Uterus (tissue), 4 donors: Measurements from ENCODE around the gene LHFPL6. TPM values are rescaled to one million over a fixed set of nuclear protein-coding genes. Genes with fewer than 3 reads are reported as not detected.

ENCODE experiments used
- DNase-seq, 2 donors: peaks; one replicate each; pipeline ENCODE4 v3.0.0-alpha.2; 2019 to 2020
- H3K27ac ChIP-seq, 2 donors: fragments of 200-600 bp; sonication (generic); 1 replicate in 1 of 2; 2 replicates in 1 of 2; pipeline ENCODE4 v1.5.1; 2016 to 2018
- H3K27me3 ChIP-seq, 2 donors: fragments of 200-600 bp; sonication (generic); one replicate each; pipeline ENCODE4 v1.5.1; 2018 to 2019; ENCODE audit warnings: control low read depth in 1 of 2
- H3K36me3 ChIP-seq, 2 donors: fragments of 200-600 bp; sonication (generic); one replicate each; pipeline ENCODE4 v1.5.1; 2019; ENCODE audit warnings: control low read depth in 1 of 2
- H3K4me1 ChIP-seq, 2 donors: fragments of 200-600 bp; sonication (generic); one replicate each; pipeline ENCODE4 v1.5.1; 2018 to 2019; ENCODE audit warnings: control low read depth in 1 of 2
- H3K4me3 ChIP-seq, 2 donors: fragments of 200-600 bp; sonication (generic); 1 replicate in 1 of 2; 2 replicates in 1 of 2; pipeline ENCODE4 v1.5.1; 2018 to 2019; ENCODE audit warnings: mild to moderate bottlenecking in 1 of 2
- H3K9me3 ChIP-seq, 2 donors: fragments of 200-600 bp; sonication (generic); one replicate each; pipeline ENCODE4 v1.5.1; 2019; ENCODE audit warnings: control low read depth in 1 of 2
- POLR2A ChIP-seq, 2 donors: fragments of 450-650 bp; IDR thresholded peaks; one replicate each; pipeline ENCODE4 v1.6.1; 2016; ENCODE audit warnings: antibody characterized with exemption in 2 of 2, mild to moderate bottlenecking in 1 of 2, moderate library complexity in 1 of 2
- intact Hi-C: fragments of 100-400 bp; cut with DNase I; formaldehyde crosslinking; loops from one replicate; pipeline ENCODE4 v1.15.1; 2023; ENCODE audit warnings: low total_unique reads
- total RNA-seq, 4 donors: library from RNA; depleted of rRNA in 3 of 4; stranded (reverse); fragments of >200 nt in 3 of 4; gene quantifications; one replicate each; pipeline versions ENCODE4 v1.1.0 to v1.2.4, GENCODE V29; 2014 to 2023
- TF ChIP-seq, protein P1 (sequence below), 4 experiments: fragments of 200-600 bp in 2 of 4; fragments of 450-650 bp in 2 of 4; sonication (generic) in 2 of 4; IDR thresholded peaks; one replicate each; pipeline ENCODE4 v1.5.1; 2016 to 2019; ENCODE audit warnings: antibody characterized with exemption in 4 of 4, mild to moderate bottlenecking in 2 of 4, moderate library complexity in 1 of 4
- donor health status: DM: yes; HTN: yes; CAD: no.

LHFPL6 gene
- total RNA-seq, 4 donors from 2014 or later = 37.9 to 105 (median 86.8) TPM

DNA sequence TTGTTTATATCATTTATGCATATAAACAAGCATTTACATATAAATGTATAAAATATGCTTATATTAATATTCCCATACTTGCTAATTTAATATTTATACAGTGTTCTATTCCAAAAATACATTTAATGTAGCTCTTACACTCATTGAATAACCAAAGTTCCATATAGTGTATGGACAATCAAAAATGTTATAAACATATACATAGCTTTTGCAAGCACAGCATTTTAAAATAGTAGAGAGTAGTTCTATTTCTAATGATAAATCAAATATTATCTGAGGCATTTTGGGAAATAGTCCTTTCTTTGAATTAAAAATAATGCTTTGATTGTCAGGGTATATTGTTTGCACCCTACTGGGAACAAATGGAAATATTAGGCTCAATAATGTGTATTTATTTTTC lies 30.0 kb upstream of the LHFPL6 start:
- intact Hi-C loops = no loop called here
- H3K36me3 ChIP-seq = no peaks in the 10 kb centered on the region
- no peak overlapping the region for H3K27ac ChIP-seq
- no peak overlapping the region for H3K4me3 ChIP-seq
- peaks cover 0 to 2% of the 10 kb centered on the region in 2 donors for H3K9me3 ChIP-seq
- H3K27me3 ChIP-seq = no peaks in the 10 kb centered on the region
- no peak for DNase-seq
- TF ChIP-seq, protein P1, sequence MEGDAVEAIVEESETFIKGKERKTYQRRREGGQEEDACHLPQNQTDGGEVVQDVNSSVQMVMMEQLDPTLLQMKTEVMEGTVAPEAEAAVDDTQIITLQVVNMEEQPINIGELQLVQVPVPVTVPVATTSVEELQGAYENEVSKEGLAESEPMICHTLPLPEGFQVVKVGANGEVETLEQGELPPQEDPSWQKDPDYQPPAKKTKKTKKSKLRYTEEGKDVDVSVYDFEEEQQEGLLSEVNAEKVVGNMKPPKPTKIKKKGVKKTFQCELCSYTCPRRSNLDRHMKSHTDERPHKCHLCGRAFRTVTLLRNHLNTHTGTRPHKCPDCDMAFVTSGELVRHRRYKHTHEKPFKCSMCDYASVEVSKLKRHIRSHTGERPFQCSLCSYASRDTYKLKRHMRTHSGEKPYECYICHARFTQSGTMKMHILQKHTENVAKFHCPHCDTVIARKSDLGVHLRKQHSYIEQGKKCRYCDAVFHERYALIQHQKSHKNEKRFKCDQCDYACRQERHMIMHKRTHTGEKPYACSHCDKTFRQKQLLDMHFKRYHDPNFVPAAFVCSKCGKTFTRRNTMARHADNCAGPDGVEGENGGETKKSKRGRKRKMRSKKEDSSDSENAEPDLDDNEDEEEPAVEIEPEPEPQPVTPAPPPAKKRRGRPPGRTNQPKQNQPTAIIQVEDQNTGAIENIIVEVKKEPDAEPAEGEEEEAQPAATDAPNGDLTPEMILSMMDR (IDR thresholded peaks at IDR 0.05) = no peak
- no peak for TF ChIP-seq POLR2A (IDR thresholded peaks at IDR 0.05)
- H3K4me1 ChIP-seq = no peaks in the 10 kb centered on the region

DNA sequence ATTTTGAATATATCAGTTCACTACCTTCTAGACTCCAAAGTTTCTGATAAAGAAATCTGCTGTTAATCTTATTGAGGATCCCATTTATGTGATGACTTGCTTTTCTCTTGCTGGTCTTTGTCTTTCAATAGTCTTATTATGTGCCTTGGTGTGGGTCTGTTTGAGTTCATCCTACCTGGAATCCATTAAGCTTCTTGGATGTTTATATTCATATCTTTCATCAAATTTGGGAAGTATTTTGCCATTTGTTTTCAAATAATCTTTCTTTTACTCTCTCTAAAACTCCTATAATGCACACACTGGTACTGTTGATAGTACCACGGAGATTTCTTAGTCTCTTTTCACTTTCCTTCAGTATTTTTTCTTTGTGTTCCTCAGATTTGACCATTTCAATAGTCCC lies 28.3 kb upstream of the LHFPL6 start:
- no peaks in the 10 kb centered on the region for H3K27me3 ChIP-seq
- TF ChIP-seq POLR2A (IDR thresholded peaks at IDR 0.05) = no peak
- TF ChIP-seq, protein P1 (IDR thresholded peaks at IDR 0.05) = no peak
- no peaks in the 10 kb centered on the region for H3K36me3 ChIP-seq
- no peaks in the 10 kb centered on the region for H3K4me1 ChIP-seq
- intact Hi-C loops = no loop called here
- no peak for DNase-seq
- H3K27ac ChIP-seq = no peak overlapping the region
- no peak overlapping the region for H3K4me3 ChIP-seq
- H3K9me3 ChIP-seq = peaks cover 0 to 2% of the 10 kb centered on the region in 2 donors

GRCh38 chr13:39623466-39623865 lies 20.5 kb upstream of the LHFPL6 start:
- Histone ChIP-seq H3K27me3 (no peaks in the 10 kb centered on the region), H3K36me3 (no peaks in the 10 kb centered on the region), H3K9me3 (no peaks in the 10 kb centered on the region), H3K4me3 (no peak overlapping the region), H3K4me1 (no peaks in the 10 kb centered on the region), H3K27ac (no peak overlapping the region)
- intact Hi-C loops = no loop called here
- TF ChIP-seq, protein P1 (IDR thresholded peaks at IDR 0.05) = no peak
- TF ChIP-seq POLR2A (IDR thresholded peaks at IDR 0.05) = no peak
- DNase-seq = no peak

- H3K4me3 ChIP-seq = no peak overlapping the region
- intact Hi-C loops = loop anchor here (10.0 kb wide), 1 partner anchor 474 kb away; no protein-coding TSS in a partner anchor
- no peak overlapping the region for H3K27ac ChIP-seq
- TF ChIP-seq, protein P1 (IDR thresholded peaks at IDR 0.05) = no peak
- no peak for TF ChIP-seq POLR2A (IDR thresholded peaks at IDR 0.05)
- DNase-seq = no peak
- no peaks in the 10 kb centered on the region for H3K9me3 ChIP-seq
- no peaks in the 10 kb centered on the region for H3K4me1 ChIP-seq
- no peaks in the 10 kb centered on the region for H3K27me3 ChIP-seq
- no peaks in the 10 kb centered on the region for H3K36me3 ChIP-seq
Measured at GRCh38 chr13:39618561-39618960, 15.6 kb upstream of the LHFPL6 start.

DNA sequence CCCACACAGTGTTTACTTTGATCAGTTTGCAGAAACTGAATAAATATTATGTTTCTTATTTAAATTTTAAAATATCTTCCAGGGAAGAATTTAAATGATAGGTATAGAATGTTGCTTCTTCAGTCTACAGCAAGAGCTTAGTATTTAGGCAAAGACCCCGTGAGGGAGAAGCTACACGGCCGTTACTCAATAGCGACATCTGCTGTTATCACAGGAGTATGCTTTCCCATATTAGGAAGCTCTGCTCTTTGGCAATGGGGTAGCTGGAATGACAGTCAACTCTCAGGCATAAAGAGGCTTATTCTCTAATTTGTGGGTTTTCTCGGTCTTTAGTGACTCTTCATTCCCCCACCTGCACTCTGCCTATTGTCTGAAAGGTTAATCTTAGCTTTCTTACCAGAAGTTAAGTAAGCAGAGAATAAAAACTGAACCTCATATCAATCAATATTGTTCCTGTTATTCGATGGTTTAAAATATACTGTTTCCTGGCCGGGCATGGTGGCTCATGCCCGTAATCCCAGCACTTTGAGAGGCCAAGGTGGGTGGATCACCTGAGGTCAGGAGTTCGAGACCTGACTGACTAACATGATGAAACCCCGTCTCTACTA lies 13.2 kb upstream of the LHFPL6 start:
- TF ChIP-seq, protein P1 (IDR thresholded peaks at IDR 0.05) = peak; percentile 84 to 91 (median 90)
- TF ChIP-seq POLR2A (IDR thresholded peaks at IDR 0.05) = no peak
- Histone ChIP-seq H3K4me3 (no peak overlapping the region), H3K4me1 (no peaks in the 10 kb centered on the region), H3K36me3 (no peaks in the 10 kb centered on the region), H3K27me3 (no peaks in the 10 kb centered on the region), H3K9me3 (no peaks in the 10 kb centered on the region), H3K27ac (no peak overlapping the region)
- intact Hi-C loops = loop anchor here (10.0 kb wide), 1 partner anchor 471 kb away; no protein-coding TSS in a partner anchor
- DNase-seq = peak; percentile 20 to 59
